ENCODE measurements around the gene S100A5.
"Not testable (repeated sequence)": the region's sequence is repeated elsewhere in the genome, so short reads cannot be mapped to it uniquely, and the experiment has no call there.

Gene S100A5, protein sequence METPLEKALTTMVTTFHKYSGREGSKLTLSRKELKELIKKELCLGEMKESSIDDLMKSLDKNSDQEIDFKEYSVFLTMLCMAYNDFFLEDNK

GRCh38 chr1:153540394-153541361 is at the start of gene S100A5:
S100A5 (minus strand) TSS chr1:153540934; CDS start chr1:153540191, 743 bp downstream.
- DNase-seq (ENCODE audit: low read depth), result peak; percentile 69

GRCh38 chr1:153588482-153588881 is 47.7 kb upstream of the S100A5 start:
- no peak for DNase-seq (ENCODE audit: low read depth)

DNA sequence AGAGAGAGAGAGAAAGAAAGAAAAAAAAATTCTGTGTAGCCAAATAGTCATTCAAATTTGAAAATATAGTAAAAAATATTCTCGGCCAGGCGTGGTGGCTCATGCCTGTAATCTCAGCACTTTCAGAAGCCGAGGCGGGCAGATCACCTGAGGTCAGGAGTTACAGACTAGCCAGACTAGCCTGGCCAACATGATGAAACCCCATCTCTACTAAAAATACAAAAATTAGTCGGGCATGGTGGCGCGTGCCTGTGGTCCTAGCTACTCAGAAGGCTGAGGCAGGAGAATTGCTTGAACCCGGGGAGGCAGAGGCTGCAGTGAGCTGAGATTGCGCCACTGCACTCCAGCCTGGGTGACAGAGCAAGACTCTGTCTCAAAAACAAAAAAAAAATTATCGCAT is 47.3 kb upstream of the S100A5 start:
- not testable (repeated sequence) for DNase-seq (ENCODE audit: low read depth)

DNA sequence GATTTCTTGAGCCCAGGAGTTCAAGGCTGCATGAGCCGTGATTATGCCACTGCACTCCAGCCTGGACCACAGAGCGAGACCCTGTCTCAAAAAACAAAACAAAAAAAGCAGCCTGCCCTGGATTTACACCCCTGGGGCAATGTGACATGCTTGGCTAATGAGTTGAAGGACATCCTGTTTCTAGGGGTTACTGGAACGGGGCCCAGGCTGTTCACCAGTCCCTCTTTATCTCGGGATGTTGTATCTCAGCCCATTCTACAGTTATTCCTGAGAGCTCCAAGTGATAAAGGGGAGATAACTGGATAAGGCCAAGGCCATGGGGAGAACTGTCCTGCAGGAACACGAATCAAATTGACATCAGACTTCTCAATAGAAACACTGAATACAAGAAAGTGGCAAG is 46.6 kb upstream of the S100A5 start:
- DNase-seq (ENCODE audit: low read depth), result peak; percentile 77

DNA sequence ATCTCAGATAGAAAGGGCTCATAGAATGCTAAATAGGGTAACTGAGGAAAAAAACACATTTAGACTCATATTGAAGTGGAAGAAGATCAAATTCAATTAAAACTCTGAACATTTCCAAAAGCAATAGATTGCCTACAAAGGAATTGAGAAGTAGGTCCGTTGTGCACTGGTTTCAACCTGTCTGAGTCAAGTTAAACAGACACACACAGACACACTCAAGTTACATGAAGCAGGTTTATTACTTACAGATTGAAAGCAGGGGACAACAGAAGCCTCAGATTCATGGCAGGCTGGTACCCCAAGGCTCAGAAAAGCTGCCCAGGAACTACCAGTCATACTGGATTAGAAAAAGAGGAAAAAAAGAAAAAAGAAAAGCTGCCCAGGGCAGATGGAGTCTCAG is 45.6 kb upstream of the S100A5 start:
- DNase-seq (ENCODE audit: low read depth), result no peak

DNA sequence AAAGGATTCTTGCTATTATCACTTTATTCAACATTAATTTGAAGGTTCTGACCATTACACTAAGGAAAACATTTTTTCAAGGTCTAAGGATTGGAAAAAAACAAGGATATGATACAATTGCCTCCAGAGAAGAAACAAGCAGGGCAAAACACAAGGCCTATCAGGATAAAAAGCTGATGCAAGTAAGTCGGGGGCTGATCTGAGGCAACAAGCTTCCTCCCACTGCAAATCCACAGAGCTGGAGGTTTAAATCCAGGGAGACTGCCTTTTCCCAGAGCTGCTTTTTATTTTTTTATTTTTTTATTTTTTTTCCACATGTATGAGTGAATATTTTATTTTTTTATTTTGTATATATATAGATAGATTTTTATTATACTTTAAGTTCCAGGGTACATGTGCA is 44.3 kb upstream of the S100A5 start:
- no peak for DNase-seq (ENCODE audit: low read depth)

GRCh38 chr1:153583976-153584375 is 43.2 kb upstream of the S100A5 start:
- peak; percentile 39 for DNase-seq (ENCODE audit: low read depth)

DNA sequence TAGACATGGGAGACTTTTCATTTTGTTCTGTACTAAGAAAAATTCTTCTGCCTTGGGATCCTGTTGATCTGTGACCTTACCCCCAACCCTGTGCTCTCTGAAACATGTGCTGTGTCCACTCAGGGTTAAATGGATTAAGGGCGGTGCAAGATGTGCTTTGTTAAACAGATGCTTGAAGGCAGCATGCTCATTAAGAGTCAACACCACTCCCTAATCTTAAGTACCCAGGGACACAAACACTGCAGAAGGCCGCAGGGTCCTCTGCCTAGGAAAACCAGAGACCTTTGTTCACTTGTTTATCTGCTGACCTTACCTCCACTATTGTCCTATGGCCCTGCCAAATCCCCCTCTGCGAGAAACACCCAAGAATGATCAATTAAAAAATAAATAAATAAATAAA is 42.8 kb upstream of the S100A5 start:
- not testable (repeated sequence) for DNase-seq (ENCODE audit: low read depth)

GRCh38 chr1:153582836-153583235 is 42.1 kb upstream of the S100A5 start:
- not testable (repeated sequence) for DNase-seq (ENCODE audit: low read depth)

GRCh38 chr1:153578936-153579335 is 38.2 kb upstream of the S100A5 start:
- DNase-seq (ENCODE audit: low read depth), result peak; percentile 71

DNA sequence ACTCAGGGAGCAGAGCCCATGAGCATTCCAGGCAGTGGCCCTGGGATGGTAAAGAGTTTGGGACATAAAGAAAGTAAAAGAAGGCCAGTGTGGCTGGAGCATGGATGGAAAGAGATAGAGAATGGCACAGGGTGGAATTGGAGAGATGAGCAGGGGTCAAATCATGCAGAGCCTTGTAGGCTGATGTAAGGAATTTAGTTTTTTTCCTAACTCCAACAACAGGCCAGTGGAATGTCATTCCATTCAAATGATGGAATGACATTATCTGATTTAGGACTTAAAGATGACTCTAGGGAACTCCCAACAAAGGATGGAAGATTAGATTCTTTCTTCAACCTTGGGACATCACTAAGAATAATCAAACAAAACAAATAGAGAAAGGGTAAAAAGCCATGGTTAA is 37.8 kb upstream of the S100A5 start:
- DNase-seq (ENCODE audit: low read depth), result peak; percentile 90

DNA sequence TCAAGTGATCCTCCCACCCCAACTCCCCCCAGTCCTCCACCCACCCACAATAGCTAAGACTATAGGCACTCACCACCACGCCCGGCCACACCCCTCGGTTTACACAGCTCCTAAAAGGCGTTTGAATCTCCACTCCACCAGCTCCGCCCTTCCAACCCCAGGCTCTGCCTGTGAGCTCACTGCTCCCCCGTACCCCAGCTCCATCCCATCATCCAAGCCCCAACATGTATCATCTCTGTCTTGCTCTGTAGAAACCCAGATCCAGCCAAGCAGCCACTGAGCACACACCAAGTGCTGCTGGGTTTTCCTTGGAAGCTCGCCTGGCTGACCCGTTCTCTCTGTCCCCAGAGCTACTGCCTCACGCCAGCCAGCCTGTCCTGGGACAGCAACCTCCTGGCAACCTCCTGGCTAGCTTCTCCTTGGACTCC is 36.9 kb upstream of the S100A5 start:
- no peak for DNase-seq (ENCODE audit: low read depth)

DNA sequence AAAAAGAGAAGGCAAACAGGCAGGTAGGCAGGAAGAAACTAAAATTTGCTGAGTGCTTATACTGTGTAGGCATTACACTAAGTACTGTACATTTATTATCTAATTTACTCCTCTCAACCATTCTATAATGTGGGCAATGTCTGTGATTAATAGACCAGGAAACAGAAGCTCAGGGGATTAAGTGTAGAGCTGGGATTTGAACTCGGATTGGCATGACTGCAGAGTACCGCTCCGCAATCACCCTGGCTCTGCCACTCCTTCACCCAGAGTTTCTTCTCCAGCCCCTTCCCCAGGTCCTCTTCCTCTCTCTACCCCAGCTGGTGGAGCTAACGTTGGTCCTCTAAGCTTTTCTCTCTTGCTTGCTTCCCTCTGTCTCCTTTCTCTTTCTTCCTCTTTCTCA is 36.4 kb upstream of the S100A5 start:
- no peak for DNase-seq (ENCODE audit: low read depth)

GRCh38 chr1:153575497-153575896 is 34.8 kb upstream of the S100A5 start:
- DNase-seq (ENCODE audit: low read depth), result not testable (repeated sequence)

GRCh38 chr1:153575081-153575491 is 34.4 kb upstream of the S100A5 start:
- not testable (repeated sequence) for DNase-seq (ENCODE audit: low read depth)

- DNase-seq (ENCODE audit: low read depth), result no peak
Measured at GRCh38 chr1:153573351-153573750, 32.6 kb upstream of the S100A5 start.

DNA sequence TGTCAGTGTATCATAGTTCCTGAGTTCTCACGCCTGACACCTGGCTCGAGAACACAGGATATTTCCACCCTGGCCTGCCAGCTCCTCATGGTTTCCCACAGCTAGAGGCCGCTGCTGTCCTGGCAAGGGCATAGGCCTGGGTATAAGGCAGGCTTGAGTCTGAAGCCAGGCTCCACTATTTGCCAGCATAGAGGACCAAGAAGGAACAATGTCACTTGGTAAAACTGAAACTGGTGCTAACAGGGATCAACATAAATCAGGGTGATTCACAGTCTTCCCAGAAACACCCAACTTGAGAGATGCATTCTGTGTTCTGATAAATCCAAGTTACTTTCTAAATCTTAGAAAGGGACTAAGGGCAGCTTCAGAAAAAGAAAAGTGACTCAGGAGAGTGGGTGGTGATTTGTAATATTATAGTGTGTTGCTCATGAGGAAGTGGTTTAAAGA is 31.9 kb upstream of the S100A5 start:
- peak; percentile 87 for DNase-seq (ENCODE audit: low read depth)

- no peak for DNase-seq (ENCODE audit: low read depth)
Measured at GRCh38 chr1:153571706-153572105, 31.0 kb upstream of the S100A5 start.

GRCh38 chr1:153570874-153571273 is 30.1 kb upstream of the S100A5 start:
- DNase-seq (ENCODE audit: low read depth), result no peak

DNA sequence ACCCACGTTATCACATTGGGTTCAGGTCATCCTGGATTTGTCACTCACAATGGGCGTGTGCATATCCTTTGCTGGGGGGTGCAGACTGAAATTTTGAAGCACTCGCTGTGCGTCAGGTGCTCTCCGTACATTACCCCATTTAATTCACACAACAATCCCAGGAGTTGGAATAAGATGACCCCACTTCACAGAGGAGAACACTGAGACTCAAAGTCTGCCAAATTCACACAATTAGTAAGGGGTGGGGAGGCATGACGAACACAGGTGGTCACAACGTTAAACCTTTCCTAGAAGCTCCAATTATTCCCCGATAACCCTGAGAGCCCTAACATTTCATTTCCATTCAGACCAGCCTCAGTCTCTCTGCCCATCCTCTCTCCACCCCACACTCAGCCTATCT is 28.7 kb upstream of the S100A5 start:
- no peak for DNase-seq (ENCODE audit: low read depth)

DNA sequence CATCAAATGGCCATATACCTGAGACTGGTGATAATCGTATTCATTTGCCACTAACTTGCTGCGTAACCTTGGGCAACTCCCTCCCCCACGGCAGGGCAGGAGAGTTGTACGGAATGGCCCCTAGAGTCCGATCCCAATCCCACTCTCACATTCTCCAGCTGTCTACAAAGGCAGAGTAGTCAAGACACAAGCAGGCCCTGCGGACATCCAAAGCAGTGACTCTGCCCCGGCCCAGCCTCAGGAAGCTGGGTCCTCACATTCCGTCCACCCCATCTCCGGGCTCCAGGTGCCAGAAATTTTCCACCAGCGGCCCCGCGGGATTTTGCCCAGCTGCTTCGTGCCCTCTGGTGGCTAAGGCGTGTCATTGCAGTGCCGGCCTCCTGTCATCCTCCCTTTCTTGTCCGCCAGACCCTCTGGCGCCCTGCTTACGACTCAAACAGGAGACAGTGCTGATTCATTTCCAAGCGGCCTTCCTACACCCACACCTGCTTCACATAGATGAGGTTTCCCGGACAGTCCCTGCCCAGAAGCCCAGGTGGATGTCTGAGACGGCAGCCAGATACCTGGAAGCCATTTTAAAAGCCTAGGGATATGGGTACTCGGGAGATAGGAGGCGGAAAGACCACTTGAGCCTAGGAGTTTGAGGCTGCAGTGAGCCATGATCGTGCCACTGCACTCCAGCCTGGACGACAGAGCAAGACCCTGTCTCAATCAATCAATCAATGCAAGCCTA is 27.8 kb upstream of the S100A5 start:
- DNase-seq (ENCODE audit: low read depth), result peak; percentile 88

DNA sequence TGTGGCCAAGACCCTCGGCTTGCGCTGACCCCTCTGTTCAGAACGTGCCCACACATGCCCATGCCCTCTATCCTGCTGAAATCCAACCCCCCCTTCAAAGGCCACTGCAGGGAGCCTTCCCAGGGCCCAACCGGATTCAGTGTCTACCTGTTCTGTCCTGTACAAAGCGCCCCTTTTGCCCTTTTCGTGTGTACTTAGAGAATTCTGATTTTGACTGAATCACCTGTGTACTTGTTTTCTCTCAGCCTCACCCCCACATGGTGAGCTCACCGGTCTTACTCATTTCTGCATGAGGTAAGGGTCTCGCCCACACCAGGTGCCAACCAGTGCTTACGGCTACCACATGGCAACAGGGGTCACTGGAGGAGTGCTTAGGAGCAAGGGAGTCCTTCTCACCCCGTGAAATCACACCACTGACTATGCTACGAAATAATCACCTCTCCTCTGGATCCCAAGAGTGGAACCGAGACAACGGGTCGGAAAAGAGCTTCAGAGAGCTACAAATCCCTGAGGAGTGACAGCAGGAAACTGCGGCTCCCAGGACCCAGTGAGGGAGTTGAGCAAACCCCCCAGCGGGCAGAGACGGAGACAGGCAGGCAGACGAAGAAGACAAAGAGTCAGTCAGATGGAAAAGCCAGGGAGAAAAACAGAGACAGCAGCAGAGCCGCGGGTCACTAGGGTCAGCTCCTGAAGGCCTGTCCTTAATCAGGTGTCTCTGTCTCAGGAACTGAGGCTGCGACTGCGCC is 27.1 kb upstream of the S100A5 start:
- DNase-seq (ENCODE audit: low read depth), result no peak

All from EH (cell line).